K562 (cell line): ENCODE results near the gene CYB561A3. TPM values are rescaled to one million over a fixed set of nuclear protein-coding genes. Genes with fewer than 3 reads are reported as not detected.

Source experiments
- C11orf30 ChIP-seq: fragments of 450-650 bp; IDR thresholded peaks from 2 replicates; pipeline ENCODE4 v1.6.1; 2016; ENCODE audit warnings: low read depth, mild to moderate bottlenecking
- CREM ChIP-seq: IDR thresholded peaks from 2 replicates; pipeline ENCODE4 v1.6.1; 2014; ENCODE audit warnings: antibody characterized with exemption, low read depth
- CXXC5 ChIP-seq: fragments of 250-450 bp; sonication (Bioruptor Pico); IDR thresholded peaks from 2 replicates; pipeline ENCODE4 v1.8.0; 2022; ENCODE audit warnings: inconsistent platforms, mild to moderate bottlenecking, moderate library complexity
- GABPB1 ChIP-seq: sonication (generic); formaldehyde crosslinking; IDR thresholded peaks from 2 replicates; pipeline ENCODE4 v1.8.0; 2022; ENCODE audit warnings: mild to moderate bottlenecking, missing genetic modification reagents
- HMGN3 ChIP-seq: IDR thresholded peaks from 2 replicates; pipeline ENCODE4 v1.6.1; 2011; ENCODE audit warnings: borderline replicate concordance, low read depth, mild to moderate bottlenecking, mixed read lengths, low read length; ENCODE audit not compliant: insufficient read length; ENCODE audit errors: extremely low read depth
- MCM7 ChIP-seq, 2 experiments: fragments of 450-650 bp; IDR thresholded peaks; 2 replicates each; pipeline ENCODE4 v1.6.1; 2016 to 2018
- MEF2D ChIP-seq: conservative IDR thresholded peaks from 2 replicates; pipeline ENCODE4 v1.6.1; 2016; ENCODE audit warnings: low read depth, missing genetic modification characterization, missing compliant biosample characterization
- MTF1 ChIP-seq: fragments of 250-450 bp; sonication (Bioruptor Pico); IDR thresholded peaks from 2 replicates; pipeline ENCODE4 v1.9.0; 2021; ENCODE audit warnings: moderate library complexity, mild to moderate bottlenecking, inconsistent platforms, borderline replicate concordance
- NONO ChIP-seq, 2 experiments: fragments of 200-400 bp in 1 of 2; fragments of 450-650 bp in 1 of 2; formaldehyde crosslinking in 1 of 2; IDR thresholded peaks; 2 replicates each; pipeline ENCODE4 v1.6.1; 2017; ENCODE audit warnings: low read depth in 2 of 2, mild to moderate bottlenecking in 2 of 2, moderate library complexity in 2 of 2, low read length in 1 of 2
- POU5F1 ChIP-seq: fragments of 150-350 bp; IDR thresholded peaks from 2 replicates; pipeline ENCODE4 v1.6.1; 2014; ENCODE audit warnings: borderline replicate concordance, low read length, low read depth, mild to moderate bottlenecking; ENCODE audit not compliant: partially characterized antibody
- PTBP1 ChIP-seq: fragments of 200-400 bp; formaldehyde crosslinking; IDR thresholded peaks from 2 replicates; pipeline ENCODE4 v1.6.1; 2017; ENCODE audit warnings: low read depth, low read length
- SMARCA4 ChIP-seq: fragments of 450-650 bp; IDR thresholded peaks from 2 replicates; pipeline ENCODE4 v1.6.1; 2016
- SNIP1 ChIP-seq: fragments of 450-650 bp; IDR thresholded peaks from 2 replicates; pipeline ENCODE4 v1.7.1; 2017; ENCODE audit warnings: low read depth, mild to moderate bottlenecking
- SPI1 ChIP-seq: IDR thresholded peaks from 2 replicates; pipeline ENCODE4 v1.6.1; 2011; ENCODE audit warnings: low read depth, low read length, control low read depth, borderline replicate concordance
- TCF3 ChIP-seq: sonication (generic); formaldehyde crosslinking; IDR thresholded peaks from 2 replicates; pipeline ENCODE4 v1.4.0; 2020; ENCODE audit warnings: mild to moderate bottlenecking, missing genetic modification reagents
- TCF7 ChIP-seq: sonication (generic); IDR thresholded peaks from 2 replicates; pipeline ENCODE4 v1.6.1; 2016; ENCODE audit warnings: antibody characterized with exemption, borderline replicate concordance
- ZNF518B ChIP-seq: fragments of 250-450 bp; sonication (Bioruptor Pico); IDR thresholded peaks from 2 replicates; pipeline ENCODE4 v1.5.0; 2021; ENCODE audit warnings: mild to moderate bottlenecking, moderate library complexity
- polyA plus RNA-seq, 8 experiments: library from polyadenylated mRNA; depleted of rRNA in 4 of 8; stranded (reverse) in 5 of 8; unstranded in 3 of 8; fragments of >200 nt; fragmentation: Nextera tagmentation in 2 of 8; fragmentation: Illumina TruSeq in 1 of 8; extraction: Ambion mirVana in 2 of 8; extraction: Trizol in 1 of 8; gene quantifications; 2 replicates each; pipeline versions ENCODE4 v1.2.1 to v1.2.3, GENCODE V29; 2011 to 2014; ENCODE audit warnings: inconsistent platforms in 1 of 8, missing spikeins in 1 of 8
- total RNA-seq, 7 experiments: library from RNA; depleted of rRNA in 6 of 7; stranded (reverse); fragments of >200 nt in 6 of 7; fragmentation: Illumina TruSeq in 2 of 7; extraction: Trizol in 2 of 7; gene quantifications; 2 replicates each; pipeline versions ENCODE4 v1.2.1 to v1.2.3, GENCODE V29; 2011 to 2021; ENCODE audit warnings: low replicate concordance in 1 of 7
- TF ChIP-seq, protein P1 (sequence below): fragments of 450-650 bp; formaldehyde crosslinking; IDR thresholded peaks from 2 replicates; pipeline ENCODE4 v1.4.0; 2022; ENCODE audit warnings: mild to moderate bottlenecking, moderate library complexity
- TF ChIP-seq, protein P2 (sequence below), 3 experiments: fragments of 200-800 bp in 1 of 3; sonication (Bioruptor generic) in 1 of 3; sonication (generic) in 1 of 3; formaldehyde crosslinking in 1 of 3; IDR thresholded peaks; 2 replicates each; pipeline versions ENCODE4 v1.6.1 to v1.8.0; 2016 to 2022; ENCODE audit warnings: mild to moderate bottlenecking in 2 of 3, missing compliant biosample characterization in 2 of 3, missing genetic modification characterization in 2 of 3, missing genetic modification reagents in 1 of 3

Gene CYB561A3
- total and polyA plus RNA-seq, 9 of the 15 experiments (the other 6 are each of a cell fraction or from before 2014, with no cell fraction given), result 29.2 to 78.9 (median 37.9) TPM

DNA sequence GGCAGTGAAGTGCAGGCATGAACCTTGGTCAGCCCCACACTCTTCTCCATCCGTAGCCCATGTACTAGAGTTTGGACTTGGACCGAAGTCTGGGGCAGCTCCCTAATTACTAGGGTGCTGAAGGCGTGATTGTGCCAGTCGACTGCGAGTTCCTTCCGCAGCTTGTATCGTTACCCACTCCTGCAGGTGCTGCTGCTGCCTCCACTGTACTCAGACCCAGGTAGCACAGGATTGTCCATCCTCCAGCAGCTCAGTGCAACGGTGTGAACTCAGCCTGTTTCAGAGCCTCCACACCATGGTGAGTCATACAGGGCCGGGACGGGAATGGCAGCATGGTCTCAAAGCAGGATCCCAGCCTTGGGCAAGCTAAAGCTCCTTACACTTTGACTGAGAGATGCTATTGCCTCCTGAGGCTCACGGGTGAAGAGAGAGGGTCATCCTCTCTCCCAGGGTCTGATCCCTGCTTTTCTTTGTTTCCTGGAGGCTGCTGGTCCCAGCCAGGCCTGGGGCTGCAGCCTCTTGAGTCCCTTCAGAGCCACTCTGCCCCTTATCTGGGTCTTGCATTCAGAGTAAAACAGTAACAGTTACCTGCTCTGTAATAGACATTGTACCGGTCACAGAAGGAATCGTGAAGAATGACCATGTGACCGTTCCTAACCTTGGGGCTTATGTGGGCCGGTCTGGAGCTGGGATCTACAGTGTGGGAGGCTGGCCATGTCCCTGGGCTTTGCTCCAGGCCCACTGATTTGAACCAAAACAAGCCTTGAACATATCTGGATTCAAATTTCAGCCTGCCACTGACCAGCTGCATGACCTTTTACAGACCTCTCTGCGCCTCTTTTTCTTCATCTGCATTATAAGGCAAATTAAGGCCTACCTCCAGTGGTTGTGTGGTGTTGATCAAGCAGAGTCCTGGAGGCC lies 27.0 kb downstream of the CYB561A3 start (continued):
- peak; percentile 21; the same call in 1 of the 2 replicates for TF ChIP-seq CXXC5 (CRISPR knock-in tag)
- no peak for TF ChIP-seq SPI1
- TF ChIP-seq C11orf30, result no peak
- TF ChIP-seq HMGN3, result no peak
- 0 out of 2 replicates have a peak, but pooled peaks have one; percentile 9 for TF ChIP-seq CREM
- TF ChIP-seq, protein P1, sequence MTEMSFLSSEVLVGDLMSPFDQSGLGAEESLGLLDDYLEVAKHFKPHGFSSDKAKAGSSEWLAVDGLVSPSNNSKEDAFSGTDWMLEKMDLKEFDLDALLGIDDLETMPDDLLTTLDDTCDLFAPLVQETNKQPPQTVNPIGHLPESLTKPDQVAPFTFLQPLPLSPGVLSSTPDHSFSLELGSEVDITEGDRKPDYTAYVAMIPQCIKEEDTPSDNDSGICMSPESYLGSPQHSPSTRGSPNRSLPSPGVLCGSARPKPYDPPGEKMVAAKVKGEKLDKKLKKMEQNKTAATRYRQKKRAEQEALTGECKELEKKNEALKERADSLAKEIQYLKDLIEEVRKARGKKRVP (CRISPR knock-in tag), result no peak
- TF ChIP-seq PTBP1, result no peak
- no peak for TF ChIP-seq POU5F1
- no peak for TF ChIP-seq MTF1 (CRISPR knock-in tag)
- TF ChIP-seq ZNF518B (CRISPR knock-in tag), result no peak
- no peak for TF ChIP-seq MCM7 (IDR thresholded peaks at IDR 0.05)
- TF ChIP-seq SMARCA4, result peak; percentile 16; the same call in 1 of the 2 replicates
- TF ChIP-seq, protein P2, sequence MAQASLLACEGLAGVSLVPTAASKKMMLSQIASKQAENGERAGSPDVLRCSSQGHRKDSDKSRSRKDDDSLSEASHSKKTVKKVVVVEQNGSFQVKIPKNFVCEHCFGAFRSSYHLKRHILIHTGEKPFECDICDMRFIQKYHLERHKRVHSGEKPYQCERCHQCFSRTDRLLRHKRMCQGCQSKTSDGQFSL (CRISPR knock-in tag; IDR thresholded peaks at IDR 0.05), result no peak
- TF ChIP-seq, protein P2 (tag; IDR thresholded peaks at IDR 0.05), result no peak
- TF ChIP-seq NONO (IDR thresholded peaks at IDR 0.05; ENCODE audit: low read depth in 2 of 2, low read length in 1 of 2), result no peak
- no peak for TF ChIP-seq MEF2D (tag)
- TF ChIP-seq GABPB1, result no peak
- TF ChIP-seq TCF3 (CRISPR knock-in tag), result 0 out of 2 replicates have a peak, but pooled peaks have one; percentile 2
- no peak for TF ChIP-seq TCF7
- no peak for TF ChIP-seq SNIP1
